Measurements from ENCODE around the gene TNNC1. TPM values are rescaled to one million over a fixed set of nuclear protein-coding genes. Genes with fewer than 3 reads are reported as not detected.

The TNNC1 gene
- polyA plus RNA-seq, 3 donors: not detected

DNA sequence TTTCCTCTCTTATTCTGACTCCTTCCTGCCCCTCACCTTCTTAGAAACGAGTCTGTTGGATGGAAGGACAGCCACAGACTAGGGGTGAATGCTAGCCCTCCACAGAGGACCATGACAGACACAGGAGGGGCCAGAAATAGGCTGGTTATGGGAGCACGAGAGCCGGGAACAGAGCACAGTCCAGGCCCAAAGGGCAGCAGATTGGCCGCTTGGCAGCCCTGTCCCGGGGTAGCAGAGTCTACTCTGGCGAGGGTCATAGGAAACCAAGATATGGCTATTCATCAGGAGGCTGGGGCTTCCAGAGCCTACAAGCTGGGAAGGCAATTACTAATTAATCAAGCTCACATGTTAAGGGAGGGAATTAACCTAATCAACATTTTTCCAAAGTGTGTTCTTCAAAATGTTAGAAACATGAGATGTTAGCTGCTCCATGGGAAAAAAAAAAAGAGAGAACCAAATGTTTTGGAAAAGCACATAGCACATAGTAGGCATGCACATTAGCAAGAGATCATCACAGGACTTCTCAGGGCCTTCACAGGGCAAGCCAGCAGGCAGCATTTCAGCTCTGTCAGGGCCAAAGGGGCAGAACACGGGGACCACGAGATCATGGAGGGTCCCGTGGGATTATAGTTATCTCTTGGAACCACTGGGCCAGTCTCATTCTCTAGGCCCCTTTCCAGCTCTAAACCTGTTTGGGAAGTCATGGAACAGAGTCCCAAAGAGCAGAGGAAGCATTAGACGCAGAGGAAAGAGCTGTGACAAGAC lies 22.2 kb downstream of the TNNC1 start:
- Histone ChIP-seq H3K9me3 (replicated peaks in 1 of 2; ENCODE audit: control insufficient read depth in 1 of 2, insufficient read depth in 1 of 2, low read length in 2 of 2) (no peaks in the 10 kb centered on the region), H3K27ac (ENCODE audit: low read depth in 1 of 2, low read length in 2 of 2) (no peak overlapping the region), H3K36me3 (replicated peaks in 1 of 2; ENCODE audit: control insufficient read depth in 1 of 2, insufficient read depth in 2 of 2, low read length in 2 of 2) (no peaks in the 10 kb centered on the region), H3K4me1 (ENCODE audit: control insufficient read depth in 1 of 2, insufficient read depth in 2 of 2, low read length in 2 of 2) (peaks cover 27 to 34% of the 10 kb centered on the region in 2 donors), H3K27me3 (ENCODE audit: control insufficient read depth in 2 of 2, insufficient read depth in 2 of 2, low read length in 2 of 2) (no peaks in the 10 kb centered on the region), H4K20me1 (ENCODE audit: insufficient read depth, low read length) (no peaks in the 10 kb centered on the region), H3K4me3 (replicated peaks in 1 of 3; ENCODE audit: low read depth in 2 of 3, low read length in 3 of 3) (no peak overlapping the region), H3K4me2 (replicated peaks; ENCODE audit: extremely low read depth, low read length, poor library complexity, severe bottlenecking) (no peak overlapping the region), H3K9ac (ENCODE audit: insufficient read depth, low read length, poor library complexity, severe bottlenecking) (no peak overlapping the region), H2AFZ (ENCODE audit: insufficient read depth, low read depth, low read length, poor library complexity, severe bottlenecking) (no peak overlapping the region), H3K79me2 (ENCODE audit: insufficient read depth, low read length) (no peaks in the 10 kb centered on the region)
- WGBS (ENCODE audit: insufficient coverage): 92% methylated on average over 7 of the region's 10 CpGs
- no peaks in the 10 kb centered on the region for H3K36me3 Mint-ChIP-seq
- peak overlapping the region in 1 of 2 donors; percentile 57 for H3K4me3 Mint-ChIP-seq
- H3K9me3 Mint-ChIP-seq: peaks cover 0 to 3% (median 0%) of the 10 kb centered on the region in 7 donors
- peaks cover 37% of the 10 kb centered on the region for H3K4me1 Mint-ChIP-seq
- TF ChIP-seq, protein P1, sequence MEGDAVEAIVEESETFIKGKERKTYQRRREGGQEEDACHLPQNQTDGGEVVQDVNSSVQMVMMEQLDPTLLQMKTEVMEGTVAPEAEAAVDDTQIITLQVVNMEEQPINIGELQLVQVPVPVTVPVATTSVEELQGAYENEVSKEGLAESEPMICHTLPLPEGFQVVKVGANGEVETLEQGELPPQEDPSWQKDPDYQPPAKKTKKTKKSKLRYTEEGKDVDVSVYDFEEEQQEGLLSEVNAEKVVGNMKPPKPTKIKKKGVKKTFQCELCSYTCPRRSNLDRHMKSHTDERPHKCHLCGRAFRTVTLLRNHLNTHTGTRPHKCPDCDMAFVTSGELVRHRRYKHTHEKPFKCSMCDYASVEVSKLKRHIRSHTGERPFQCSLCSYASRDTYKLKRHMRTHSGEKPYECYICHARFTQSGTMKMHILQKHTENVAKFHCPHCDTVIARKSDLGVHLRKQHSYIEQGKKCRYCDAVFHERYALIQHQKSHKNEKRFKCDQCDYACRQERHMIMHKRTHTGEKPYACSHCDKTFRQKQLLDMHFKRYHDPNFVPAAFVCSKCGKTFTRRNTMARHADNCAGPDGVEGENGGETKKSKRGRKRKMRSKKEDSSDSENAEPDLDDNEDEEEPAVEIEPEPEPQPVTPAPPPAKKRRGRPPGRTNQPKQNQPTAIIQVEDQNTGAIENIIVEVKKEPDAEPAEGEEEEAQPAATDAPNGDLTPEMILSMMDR (IDR thresholded peaks at IDR 0.05): no peak
- intact Hi-C loops (cut with micrococcal nuclease): no loop called here
- peaks cover 2 to 12% (median 6%) of the 10 kb centered on the region in 3 donors for H3K27me3 Mint-ChIP-seq (ENCODE audit: low read depth in 3 of 3)
- peak overlapping the region in 3 of 7 donors; percentile 14 to 37 (median 15) for H3K27ac Mint-ChIP-seq
- no peak for DNase-seq

DNA sequence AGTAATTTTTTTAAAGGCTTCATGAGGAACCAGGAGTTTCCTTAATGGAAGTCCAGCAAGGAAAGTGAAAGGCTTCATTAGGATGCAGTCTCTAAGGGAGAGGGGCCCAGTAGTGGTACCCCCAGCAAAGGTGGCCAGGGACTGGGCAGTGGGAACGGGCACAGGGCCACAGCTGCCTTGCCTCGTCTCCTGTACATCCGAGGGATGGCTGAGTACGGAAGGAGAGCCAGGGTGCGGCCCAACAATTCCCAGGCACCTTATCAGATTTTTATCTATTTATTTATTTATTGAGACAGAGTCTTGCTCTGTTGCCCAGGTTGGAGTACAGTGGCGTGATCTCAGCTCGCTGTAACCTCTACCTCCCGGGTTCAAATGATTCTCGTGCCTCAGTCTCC lies 23.4 kb downstream of the TNNC1 start:
- Mint-ChIP-seq H3K27me3 (ENCODE audit: low read depth in 3 of 3) (peaks cover 2 to 14% (median 6%) of the 10 kb centered on the region in 3 donors), H3K27ac (no peak overlapping the region), H3K4me1 (peaks cover 32% of the 10 kb centered on the region), H3K36me3 (no peaks in the 10 kb centered on the region), H3K4me3 (no peak overlapping the region), H3K9me3 (peaks cover 0 to 3% (median 0%) of the 10 kb centered on the region in 7 donors)
- DNase-seq: no peak
- Histone ChIP-seq H4K20me1 (ENCODE audit: insufficient read depth, low read length) (no peaks in the 10 kb centered on the region), H3K36me3 (replicated peaks in 1 of 2; ENCODE audit: control insufficient read depth in 1 of 2, insufficient read depth in 2 of 2, low read length in 2 of 2) (no peaks in the 10 kb centered on the region), H2AFZ (ENCODE audit: insufficient read depth, low read depth, low read length, poor library complexity, severe bottlenecking) (no peak overlapping the region), H3K79me2 (ENCODE audit: insufficient read depth, low read length) (no peaks in the 10 kb centered on the region), H3K4me1 (ENCODE audit: control insufficient read depth in 1 of 2, insufficient read depth in 2 of 2, low read length in 2 of 2) (peaks cover 20 to 25% of the 10 kb centered on the region in 2 donors), H3K9me3 (replicated peaks in 1 of 2; ENCODE audit: control insufficient read depth in 1 of 2, insufficient read depth in 1 of 2, low read length in 2 of 2) (no peaks in the 10 kb centered on the region), H3K27ac (ENCODE audit: low read depth in 1 of 2, low read length in 2 of 2) (no peak overlapping the region), H3K27me3 (ENCODE audit: control insufficient read depth in 2 of 2, insufficient read depth in 2 of 2, low read length in 2 of 2) (no peaks in the 10 kb centered on the region), H3K9ac (ENCODE audit: insufficient read depth, low read length, poor library complexity, severe bottlenecking) (no peak overlapping the region), H3K4me3 (replicated peaks in 1 of 3; ENCODE audit: low read depth in 2 of 3, low read length in 3 of 3) (no peak overlapping the region), H3K4me2 (replicated peaks; ENCODE audit: extremely low read depth, low read length, poor library complexity, severe bottlenecking) (no peak overlapping the region)
- 100% methylated on average over 4 of the region's 9 CpGs for WGBS (ENCODE audit: insufficient coverage)
- TF ChIP-seq, protein P1 (IDR thresholded peaks at IDR 0.05): no peak
- intact Hi-C loops (cut with micrococcal nuclease): no loop called here
